ENCODE measurements around the gene CCDC85B.

CCDC85B gene

DNA sequence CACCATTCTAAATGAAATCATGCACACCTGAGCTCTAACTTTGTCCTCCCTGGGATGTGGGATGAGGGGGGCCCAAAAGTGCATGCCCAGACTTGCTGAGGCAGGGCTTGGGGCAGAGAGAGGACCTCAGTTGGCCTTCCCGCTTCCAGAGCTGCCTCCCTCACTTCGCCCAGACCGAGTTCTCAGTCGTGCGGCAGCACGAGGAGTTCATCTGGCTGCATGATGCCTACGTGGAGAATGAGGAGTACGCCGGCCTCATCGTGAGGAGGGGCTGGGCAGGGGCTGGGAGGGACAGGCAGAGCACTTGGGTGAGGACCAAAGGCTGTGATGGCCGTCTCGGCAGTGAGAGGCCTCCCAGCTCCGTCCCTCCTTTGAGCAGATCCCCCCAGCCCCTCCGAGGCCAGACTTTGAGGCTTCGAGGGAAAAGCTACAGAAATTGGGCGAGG, 40.7 kb upstream of the CCDC85B start:
- H3K9ac ChIP-seq (ENCODE audit: insufficient read length, low read depth) = peak overlapping the region; percentile 13
- H3K27me3 ChIP-seq (ENCODE audit: insufficient read depth, insufficient read length) = no peaks in the 10 kb centered on the region
- H3K9me3 ChIP-seq (ENCODE audit: insufficient read depth, low read length) = peaks cover 19% of the 10 kb centered on the region; the same call in 1 of the 2 replicates
- H3K4me1 ChIP-seq (ENCODE audit: insufficient read depth, insufficient read length) = peaks cover 8% of the 10 kb centered on the region
- H3K4me3 ChIP-seq (ENCODE audit: insufficient read length, low read depth) = no peak overlapping the region
- DNase-seq (ENCODE audit: low read depth, low spot score) = no peak
- no peak for TF ChIP-seq ZNF274 (IDR thresholded peaks at IDR 0.05; ENCODE audit: low read depth, low read length)
- no peak for TF ChIP-seq SUZ12 (IDR thresholded peaks at IDR 0.05; ENCODE audit: extremely low read depth, insufficient read depth, insufficient read length)
- TF ChIP-seq YY1 (IDR thresholded peaks at IDR 0.05; ENCODE audit: insufficient read depth, insufficient read length) = no peak
- peaks cover 38% of the 10 kb centered on the region for H3K36me3 ChIP-seq (ENCODE audit: insufficient read depth, insufficient read length, low read length)

DNA sequence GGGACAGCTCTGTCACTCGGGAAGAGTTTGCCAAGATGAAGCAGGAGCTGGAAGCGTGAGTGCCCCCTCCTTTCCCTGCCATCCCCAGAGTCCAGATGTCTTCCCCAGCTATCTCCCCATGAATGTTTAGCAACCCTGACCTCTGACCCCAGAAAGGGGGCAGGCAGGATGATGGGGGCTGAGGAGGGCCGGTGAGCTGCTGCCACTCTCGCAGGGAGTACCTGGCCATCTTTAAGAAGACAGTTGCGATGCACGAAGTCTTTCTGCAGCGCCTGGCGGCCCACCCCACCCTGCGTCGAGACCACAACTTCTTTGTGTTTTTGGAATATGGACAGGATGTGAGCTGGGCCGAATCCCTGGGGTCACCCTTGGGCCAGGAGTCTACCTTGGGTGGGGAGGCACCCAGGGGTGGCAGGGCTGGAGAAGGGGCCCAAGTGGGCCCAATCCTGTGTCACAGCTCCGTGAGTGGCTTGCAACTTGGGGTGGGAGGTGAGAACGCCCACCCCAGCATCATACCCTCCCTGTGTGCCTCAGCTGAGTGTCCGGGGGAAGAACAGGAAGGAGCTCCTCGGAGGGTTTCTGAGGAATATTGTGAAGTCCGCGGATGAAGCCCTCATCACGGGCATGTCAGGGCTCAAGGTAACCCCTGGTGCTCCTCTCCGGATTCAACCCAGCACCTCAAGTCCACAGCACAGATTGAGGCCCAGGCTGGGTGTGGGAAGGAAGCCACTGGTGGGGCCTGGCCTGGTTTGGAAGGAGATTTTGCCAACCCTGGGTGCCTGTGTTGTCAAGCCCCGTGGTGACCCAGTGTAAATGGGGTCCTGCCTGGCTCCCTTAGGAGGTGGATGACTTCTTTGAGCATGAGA, 40.0 kb upstream of the CCDC85B start:
- Histone ChIP-seq H3K9ac (ENCODE audit: insufficient read length, low read depth) (peak overlapping the region; percentile 13), H3K36me3 (ENCODE audit: insufficient read depth, insufficient read length, low read length) (peaks cover 45% of the 10 kb centered on the region), H3K4me1 (ENCODE audit: insufficient read depth, insufficient read length) (peaks cover 8% of the 10 kb centered on the region), H3K4me3 (ENCODE audit: insufficient read length, low read depth) (no peak overlapping the region), H3K9me3 (ENCODE audit: insufficient read depth, low read length) (peaks cover 19% of the 10 kb centered on the region; the same call in 1 of the 2 replicates), H3K27me3 (ENCODE audit: insufficient read depth, insufficient read length) (no peaks in the 10 kb centered on the region)
- no peak for DNase-seq (ENCODE audit: low read depth, low spot score)
- TF ChIP-seq ZNF274 (IDR thresholded peaks at IDR 0.05; ENCODE audit: low read depth, low read length) (no peak), SUZ12 (IDR thresholded peaks at IDR 0.05; ENCODE audit: extremely low read depth, insufficient read depth, insufficient read length) (no peak), YY1 (IDR thresholded peaks at IDR 0.05; ENCODE audit: insufficient read depth, insufficient read length) (no peak)

GRCh38 chr11:65851083-65851579, 39.3 kb upstream of the CCDC85B start:
- Histone ChIP-seq H3K27me3 (ENCODE audit: insufficient read depth, insufficient read length) (no peaks in the 10 kb centered on the region), H3K4me3 (ENCODE audit: insufficient read length, low read depth) (no peak overlapping the region), H3K9me3 (ENCODE audit: insufficient read depth, low read length) (peaks cover 19% of the 10 kb centered on the region; the same call in 1 of the 2 replicates), H3K36me3 (ENCODE audit: insufficient read depth, insufficient read length, low read length) (peaks cover 52% of the 10 kb centered on the region), H3K4me1 (ENCODE audit: insufficient read depth, insufficient read length) (peaks cover 8% of the 10 kb centered on the region), H3K9ac (ENCODE audit: insufficient read length, low read depth) (no peak overlapping the region)
- no peak for TF ChIP-seq ZNF274 (IDR thresholded peaks at IDR 0.05; ENCODE audit: low read depth, low read length)
- TF ChIP-seq YY1 (IDR thresholded peaks at IDR 0.05; ENCODE audit: insufficient read depth, insufficient read length) = no peak
- TF ChIP-seq SUZ12 (IDR thresholded peaks at IDR 0.05; ENCODE audit: extremely low read depth, insufficient read depth, insufficient read length) = no peak
- peak; percentile 75 for DNase-seq (ENCODE audit: low read depth, low spot score)

GRCh38 chr11:65851811-65852507, 38.5 kb upstream of the CCDC85B start:
- DNase-seq (ENCODE audit: low read depth, low spot score) = no peak
- Histone ChIP-seq H3K4me1 (ENCODE audit: insufficient read depth, insufficient read length) (peaks cover 8% of the 10 kb centered on the region), H3K36me3 (ENCODE audit: insufficient read depth, insufficient read length, low read length) (peaks cover 60% of the 10 kb centered on the region)

DNA sequence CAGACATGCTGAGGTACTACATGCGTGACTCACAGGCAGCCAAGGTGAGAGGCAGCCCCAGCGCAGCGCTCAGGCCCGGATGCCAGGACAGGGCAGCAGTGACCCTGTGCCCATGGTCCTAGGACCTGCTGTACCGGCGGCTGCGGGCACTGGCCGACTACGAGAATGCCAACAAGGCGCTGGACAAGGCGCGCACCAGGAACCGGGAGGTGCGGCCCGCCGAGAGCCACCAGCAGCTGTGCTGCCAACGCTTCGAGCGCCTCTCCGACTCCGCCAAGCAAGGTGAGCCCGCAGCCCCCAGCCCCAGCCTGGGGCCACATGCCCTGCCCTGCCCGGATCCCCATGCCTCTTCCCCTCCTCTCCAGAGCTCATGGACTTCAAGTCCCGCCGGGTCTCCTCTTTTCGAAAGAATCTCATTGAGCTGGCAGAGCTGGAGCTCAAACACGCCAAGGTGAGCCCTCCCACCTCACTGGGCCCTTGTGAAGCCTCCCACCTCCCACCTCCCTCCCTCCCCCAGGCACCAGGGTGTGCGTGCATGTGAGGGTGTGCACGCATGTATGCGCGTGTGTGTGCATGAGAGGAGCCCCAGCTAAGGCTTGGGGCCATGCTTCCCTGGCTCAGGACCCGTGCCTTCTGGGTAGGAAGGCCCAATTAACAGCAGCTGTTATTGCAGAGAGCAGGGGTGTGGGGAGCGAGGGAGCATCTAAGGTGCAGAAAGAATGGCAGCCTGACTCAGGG, 37.8 kb upstream of the CCDC85B start:
- no peak overlapping the region for H3K9ac ChIP-seq (ENCODE audit: insufficient read length, low read depth)
- H3K9me3 ChIP-seq (ENCODE audit: insufficient read depth, low read length) = peaks cover 19% of the 10 kb centered on the region; the same call in 1 of the 2 replicates
- peaks cover 8% of the 10 kb centered on the region for H3K4me1 ChIP-seq (ENCODE audit: insufficient read depth, insufficient read length)
- TF ChIP-seq ZNF274 (IDR thresholded peaks at IDR 0.05; ENCODE audit: low read depth, low read length) (no peak), SUZ12 (IDR thresholded peaks at IDR 0.05; ENCODE audit: extremely low read depth, insufficient read depth, insufficient read length) (no peak), YY1 (IDR thresholded peaks at IDR 0.05; ENCODE audit: insufficient read depth, insufficient read length) (no peak)
- H3K36me3 ChIP-seq (ENCODE audit: insufficient read depth, insufficient read length, low read length) = peaks cover 66% of the 10 kb centered on the region
- no peaks in the 10 kb centered on the region for H3K27me3 ChIP-seq (ENCODE audit: insufficient read depth, insufficient read length)
- DNase-seq (ENCODE audit: low read depth, low spot score) = no peak
- H3K4me3 ChIP-seq (ENCODE audit: insufficient read length, low read depth) = no peak overlapping the region

More at GRCh38 chr11:65851811-65852507, 38.5 kb upstream of the CCDC85B start:
- H3K9me3 ChIP-seq (ENCODE audit: insufficient read depth, low read length) = peaks cover 19% of the 10 kb centered on the region; the same call in 1 of the 2 replicates
- peak overlapping the region; percentile 17 for H3K9ac ChIP-seq (ENCODE audit: insufficient read length, low read depth)
- no peaks in the 10 kb centered on the region for H3K27me3 ChIP-seq (ENCODE audit: insufficient read depth, insufficient read length)
- no peak overlapping the region for H3K4me3 ChIP-seq (ENCODE audit: insufficient read length, low read depth)
- TF ChIP-seq SUZ12 (IDR thresholded peaks at IDR 0.05; ENCODE audit: extremely low read depth, insufficient read depth, insufficient read length) = no peak

DNA sequence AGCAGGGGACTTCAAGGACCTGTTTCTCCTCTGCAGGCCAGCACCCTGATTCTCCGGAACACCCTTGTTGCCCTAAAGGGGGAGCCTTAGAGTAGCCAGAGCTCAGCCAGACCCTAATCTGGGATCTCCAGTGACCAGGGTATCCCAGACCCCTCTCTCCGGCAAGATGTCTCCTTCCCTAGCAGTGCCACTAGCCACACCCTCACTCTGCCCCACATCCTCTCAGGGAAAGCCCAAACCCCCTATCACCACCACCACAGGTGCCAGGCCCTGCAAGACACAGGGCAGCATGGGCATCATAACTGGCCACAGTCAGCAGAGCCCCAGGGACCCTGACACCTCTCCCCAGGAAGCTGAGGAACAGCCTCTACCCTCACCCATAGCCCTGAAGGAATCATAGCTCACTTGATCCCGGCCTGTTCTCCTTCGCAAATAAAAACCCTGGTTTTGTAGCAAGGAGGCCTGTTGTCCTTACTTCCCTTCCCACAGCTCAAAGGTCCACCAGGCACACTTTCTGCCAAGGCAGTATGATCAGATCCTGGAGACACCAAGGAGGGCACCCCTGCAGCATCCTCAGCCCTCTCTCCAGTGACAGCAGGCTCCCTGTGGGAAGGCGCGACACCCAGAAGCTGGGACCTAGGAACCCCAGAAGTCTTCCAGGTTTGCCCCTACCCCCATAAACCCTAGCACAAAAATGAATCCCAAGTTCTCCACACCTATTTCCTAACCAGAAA, 37.1 kb upstream of the CCDC85B start:
- H3K4me3 ChIP-seq (ENCODE audit: insufficient read length, low read depth) = no peak overlapping the region
- no peaks in the 10 kb centered on the region for H3K27me3 ChIP-seq (ENCODE audit: insufficient read depth, insufficient read length)
- TF ChIP-seq ZNF274 (IDR thresholded peaks at IDR 0.05; ENCODE audit: low read depth, low read length) (no peak), SUZ12 (IDR thresholded peaks at IDR 0.05; ENCODE audit: extremely low read depth, insufficient read depth, insufficient read length) (no peak), YY1 (IDR thresholded peaks at IDR 0.05; ENCODE audit: insufficient read depth, insufficient read length) (no peak)
- peaks cover 8% of the 10 kb centered on the region for H3K4me1 ChIP-seq (ENCODE audit: insufficient read depth, insufficient read length)
- H3K9me3 ChIP-seq (ENCODE audit: insufficient read depth, low read length) = peaks cover 19% of the 10 kb centered on the region; the same call in 1 of the 2 replicates
- peaks cover 66% of the 10 kb centered on the region for H3K36me3 ChIP-seq (ENCODE audit: insufficient read depth, insufficient read length, low read length)
- H3K9ac ChIP-seq (ENCODE audit: insufficient read length, low read depth) = no peak overlapping the region
- peak; percentile 43 for DNase-seq (ENCODE audit: low read depth, low spot score)
